CD4-positive, alpha-beta T cell treated with Interleukin-1 beta for 1 hour (primary cell): ENCODE measurements around the gene KCTD2.

Experiments used
- DNase-seq, 2 donors: peaks; one replicate each; pipeline ENCODE4 v3.0.0-alpha.2; 2020 to 2022

KCTD2 gene

DNA sequence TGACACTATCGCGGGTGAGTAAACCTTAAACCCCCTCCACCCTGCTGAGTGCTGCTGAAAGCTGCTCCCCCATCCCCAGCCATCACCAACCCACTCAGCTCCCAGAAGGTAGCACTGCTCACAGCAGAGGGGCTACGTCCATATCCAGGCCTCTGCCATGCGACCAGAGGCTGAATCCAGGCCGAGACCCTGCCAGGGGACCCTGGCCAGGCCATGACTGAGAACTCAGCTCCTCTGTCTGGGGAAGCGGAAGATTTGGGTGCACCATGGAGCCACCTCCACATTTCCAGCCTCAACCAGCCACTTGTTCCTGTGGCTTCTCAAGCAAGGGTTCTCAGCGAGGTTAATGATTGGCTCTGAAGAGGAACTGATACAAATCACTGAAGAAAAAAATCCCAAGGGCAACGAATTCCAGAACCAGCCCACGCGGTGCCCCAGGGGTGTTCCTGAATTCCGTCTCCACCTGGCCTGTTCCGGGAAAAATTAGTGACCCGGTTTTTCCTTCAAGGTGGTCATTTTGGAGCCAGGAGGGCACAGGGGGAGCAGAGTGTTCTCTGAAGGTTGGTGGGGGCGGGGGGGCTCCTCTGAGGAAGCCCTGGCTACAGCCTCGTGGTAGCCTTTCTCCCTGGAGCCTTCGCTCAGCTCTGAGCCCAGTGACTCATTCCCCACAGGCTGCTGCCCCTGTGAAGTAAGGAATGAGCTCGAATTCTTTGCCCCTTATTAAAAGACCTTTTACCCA, 31.4 kb downstream of the KCTD2 start:
- DNase-seq: no peak

GRCh38 chr17:75079023-75079373, 32.0 kb downstream of the KCTD2 start:
- no peak for DNase-seq

DNA sequence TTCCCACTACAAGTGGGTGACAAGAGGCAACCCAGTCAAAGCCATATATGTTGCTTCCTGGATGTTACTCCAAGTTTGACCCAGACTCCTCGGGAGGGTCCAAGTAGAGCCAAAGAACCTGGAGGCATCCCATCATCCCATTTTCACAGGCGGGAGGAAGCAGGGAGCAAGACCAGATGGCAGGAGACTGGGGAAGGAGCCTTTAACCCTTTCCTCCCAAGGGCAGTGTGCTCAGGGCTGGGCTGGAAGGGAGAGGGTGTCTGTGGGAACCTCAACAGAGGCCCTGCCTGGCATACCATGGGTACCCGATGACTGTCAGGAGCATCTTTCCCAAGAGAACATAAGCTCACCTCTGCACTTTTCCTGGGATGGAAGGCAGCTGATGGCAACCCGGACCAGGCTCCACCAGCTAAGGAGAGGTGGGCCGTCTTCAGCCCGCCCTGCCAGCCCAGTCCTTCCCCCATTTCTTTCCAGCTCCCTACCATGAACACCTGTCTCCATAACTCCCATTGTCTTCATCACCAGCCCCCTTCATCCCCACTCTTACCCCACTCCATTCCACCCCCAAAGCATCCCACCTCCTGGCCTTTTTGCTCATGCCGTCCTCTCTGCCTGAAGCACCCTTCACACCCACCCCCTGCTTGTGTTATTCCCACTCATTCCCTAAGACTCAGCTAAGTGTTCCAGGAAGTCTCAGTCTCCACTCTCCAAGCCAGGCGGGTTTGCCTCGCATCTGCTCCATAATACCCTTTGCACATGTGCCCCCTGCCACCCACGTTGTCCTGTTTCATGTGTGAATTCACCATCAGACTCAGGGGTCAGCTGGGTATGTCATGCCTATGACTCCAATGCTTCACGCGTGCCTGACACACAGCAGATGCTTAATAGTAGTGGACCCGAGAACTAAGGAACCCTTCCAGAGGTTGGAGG, 34.9 kb downstream of the KCTD2 start:
- no peak for DNase-seq

GRCh38 chr17:75082683-75083082, 35.7 kb downstream of the KCTD2 start:
- DNase-seq: no peak

DNA sequence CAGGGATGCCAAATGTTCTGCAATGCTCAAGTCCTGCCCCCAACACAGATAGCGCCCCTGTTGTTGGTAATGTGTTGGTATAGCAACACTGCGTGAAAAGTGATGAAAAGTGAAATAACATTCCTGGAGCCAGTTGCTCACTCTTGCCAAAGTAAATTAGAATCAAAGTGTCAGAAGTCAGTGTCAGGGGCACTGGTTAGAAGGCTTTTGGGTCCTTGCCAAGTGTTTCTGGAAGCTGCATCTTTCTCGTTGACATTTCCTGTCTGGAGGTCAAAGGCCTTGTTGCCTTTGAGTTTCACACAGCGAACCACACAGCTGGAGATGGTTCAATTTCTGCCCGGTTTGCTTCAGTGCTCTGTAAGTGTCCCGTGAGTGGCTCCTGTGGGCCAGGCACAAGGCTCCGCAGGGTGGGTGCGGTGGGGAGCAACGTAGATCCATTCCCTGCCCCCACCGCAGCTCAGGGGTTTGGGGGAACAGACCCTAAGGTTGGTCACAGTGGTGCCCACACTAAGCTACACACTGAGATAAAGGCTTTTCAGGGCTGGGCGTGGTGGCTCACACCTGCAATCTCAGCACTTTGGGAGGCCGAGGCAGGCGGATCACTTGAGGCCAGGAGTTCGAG, 37.1 kb downstream of the KCTD2 start:
- no peak for DNase-seq

DNA sequence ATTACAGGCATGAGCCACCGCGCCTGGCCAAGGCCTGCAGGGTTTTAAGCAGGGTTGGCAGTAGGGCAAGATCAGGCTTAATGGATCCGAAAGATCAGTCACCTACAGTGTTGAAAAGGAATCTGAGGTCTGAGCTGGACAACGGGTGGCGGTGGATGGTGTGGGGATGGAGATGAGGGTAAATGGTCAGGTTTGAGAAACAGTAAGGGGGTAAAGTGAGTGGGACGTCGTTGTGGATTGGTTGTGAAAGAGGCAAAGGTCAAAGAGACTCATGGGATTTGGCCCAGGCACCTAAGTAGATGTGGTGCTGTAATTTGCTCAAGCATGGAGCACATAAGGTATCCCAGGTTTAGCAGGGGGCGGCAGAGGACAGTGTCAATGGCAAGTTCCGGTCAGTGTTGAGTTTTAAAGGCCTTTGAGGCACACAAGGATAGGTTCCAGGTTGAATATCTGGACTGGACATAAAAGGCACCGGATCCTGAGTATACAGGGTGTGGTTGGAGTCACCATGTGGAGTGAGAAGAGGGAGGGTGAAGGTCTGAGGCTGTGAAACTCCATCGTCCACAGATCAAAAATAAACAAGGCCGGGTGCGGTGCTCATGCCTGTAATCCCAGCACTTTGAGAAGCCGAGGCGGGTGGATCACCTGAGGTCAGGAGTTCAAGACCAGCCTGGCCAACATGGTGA, 39.6 kb downstream of the KCTD2 start:
- DNase-seq: no peak

DNA sequence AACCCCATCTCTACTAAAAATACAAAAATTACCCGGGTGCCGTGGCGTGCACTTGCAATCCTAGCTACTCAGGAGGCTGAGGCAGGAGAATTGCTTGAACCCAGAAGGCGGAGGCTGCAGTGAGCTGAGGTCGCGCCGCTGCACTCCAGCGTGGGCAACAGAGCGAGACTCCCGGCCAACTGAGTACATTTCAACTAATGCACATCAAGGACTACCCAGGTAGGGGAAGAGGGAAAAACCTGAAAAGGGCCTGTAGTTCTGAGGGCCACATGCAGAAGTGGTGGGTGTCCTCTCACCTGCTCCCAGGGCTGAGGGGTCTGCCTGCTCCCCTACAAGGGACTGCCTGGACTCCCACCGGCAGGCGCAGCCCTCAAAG, 40.1 kb downstream of the KCTD2 start:
- DNase-seq: no peak

DNA sequence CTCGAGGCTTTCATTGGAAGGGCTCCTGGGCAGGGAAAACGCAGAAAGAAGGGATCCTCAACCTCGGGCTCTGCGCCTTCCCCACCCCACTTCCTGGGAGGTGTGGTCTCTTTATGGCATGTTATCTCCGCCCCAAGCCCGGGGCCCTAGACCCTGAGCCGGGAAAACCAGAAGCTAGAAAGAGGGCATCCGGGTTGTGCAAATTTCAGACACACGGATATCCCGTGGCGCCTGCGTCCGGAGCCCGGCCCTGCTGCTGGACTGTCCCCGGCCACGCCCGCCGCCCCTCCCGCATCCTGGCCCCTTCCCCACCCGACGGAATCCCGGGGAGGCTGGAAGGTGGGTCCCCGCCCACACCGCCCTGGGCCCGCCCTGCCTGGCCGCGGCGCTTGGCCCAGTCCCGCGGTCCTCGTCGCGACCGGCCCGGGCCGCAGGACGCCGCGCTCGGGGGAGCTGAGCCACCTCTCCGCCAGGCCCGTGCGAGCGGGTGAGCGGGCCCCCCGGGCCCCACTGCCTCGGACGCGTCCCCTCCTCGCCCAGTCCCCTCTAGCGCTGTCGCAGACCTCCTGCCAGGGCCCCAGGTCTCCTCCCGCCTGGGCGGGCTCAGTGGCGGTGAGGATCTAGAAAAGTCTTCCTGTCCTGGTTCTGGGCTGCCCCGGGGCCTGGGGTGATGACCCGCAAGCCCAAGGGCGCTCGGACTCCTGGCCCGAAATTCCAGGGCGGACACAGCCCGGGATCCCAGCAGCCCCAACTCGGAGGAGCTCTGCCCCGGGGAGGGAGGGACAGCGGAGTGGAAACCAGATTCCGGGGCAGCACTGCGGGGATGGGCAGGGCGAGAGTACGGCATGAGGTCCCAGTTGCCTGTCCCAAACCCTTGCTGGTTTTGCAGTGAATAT, 40.8 kb downstream of the KCTD2 start, which contains the start of gene SLC16A5:
Gene SLC16A5 (plus strand): TSS at position 397 of the 896 bp plus-strand sequence. CDS start 5,683 bp downstream, outside the sequence.
- peak; percentile 42 to 75 for DNase-seq

DNA sequence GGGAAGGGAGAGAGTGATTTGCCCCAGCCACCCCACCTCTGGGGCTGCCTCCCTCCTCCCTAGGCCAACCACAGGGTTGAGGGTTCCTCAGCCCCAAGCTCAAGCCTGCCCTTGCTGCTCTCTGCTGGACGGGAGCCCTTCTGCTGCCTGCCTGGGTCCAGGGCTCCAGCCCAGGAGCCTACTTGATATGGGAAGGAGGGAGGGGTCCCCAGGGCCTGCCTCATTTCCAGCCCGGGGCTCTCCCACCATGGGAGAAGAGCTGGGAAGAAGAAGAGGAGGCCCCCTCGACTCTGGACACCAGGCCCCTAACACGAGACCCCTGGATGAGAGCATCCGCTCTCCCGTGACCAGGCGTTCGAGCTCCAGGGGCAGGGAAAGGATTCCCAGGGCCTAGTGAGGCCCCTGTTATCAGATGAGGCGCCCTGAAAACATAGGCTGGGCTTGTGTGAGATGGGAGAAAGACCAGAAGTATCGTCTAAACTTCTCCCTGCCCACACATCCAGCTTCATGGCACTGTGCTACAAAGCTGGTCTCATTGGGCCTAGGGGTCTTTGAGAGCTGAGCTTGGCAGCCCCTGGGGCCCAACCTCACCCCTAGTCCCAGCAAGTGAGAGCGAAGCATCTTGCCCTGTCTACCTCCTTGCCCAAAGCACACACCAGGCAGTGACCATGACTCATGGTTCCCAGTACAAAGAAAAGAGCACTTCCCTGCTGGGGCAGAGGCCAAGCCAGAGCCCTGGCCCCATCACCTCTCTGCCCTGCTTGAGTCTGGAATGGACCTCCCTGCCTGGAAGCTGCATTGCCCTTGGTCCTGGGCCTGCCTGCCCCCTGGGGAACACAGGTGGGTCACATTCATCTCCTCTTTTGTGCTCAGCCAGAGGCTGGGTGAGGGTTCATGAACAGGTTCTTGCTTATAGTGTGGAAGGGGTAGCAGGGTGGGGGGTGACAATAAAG, 41.7 kb downstream of the KCTD2 start:
- no peak for DNase-seq

DNA sequence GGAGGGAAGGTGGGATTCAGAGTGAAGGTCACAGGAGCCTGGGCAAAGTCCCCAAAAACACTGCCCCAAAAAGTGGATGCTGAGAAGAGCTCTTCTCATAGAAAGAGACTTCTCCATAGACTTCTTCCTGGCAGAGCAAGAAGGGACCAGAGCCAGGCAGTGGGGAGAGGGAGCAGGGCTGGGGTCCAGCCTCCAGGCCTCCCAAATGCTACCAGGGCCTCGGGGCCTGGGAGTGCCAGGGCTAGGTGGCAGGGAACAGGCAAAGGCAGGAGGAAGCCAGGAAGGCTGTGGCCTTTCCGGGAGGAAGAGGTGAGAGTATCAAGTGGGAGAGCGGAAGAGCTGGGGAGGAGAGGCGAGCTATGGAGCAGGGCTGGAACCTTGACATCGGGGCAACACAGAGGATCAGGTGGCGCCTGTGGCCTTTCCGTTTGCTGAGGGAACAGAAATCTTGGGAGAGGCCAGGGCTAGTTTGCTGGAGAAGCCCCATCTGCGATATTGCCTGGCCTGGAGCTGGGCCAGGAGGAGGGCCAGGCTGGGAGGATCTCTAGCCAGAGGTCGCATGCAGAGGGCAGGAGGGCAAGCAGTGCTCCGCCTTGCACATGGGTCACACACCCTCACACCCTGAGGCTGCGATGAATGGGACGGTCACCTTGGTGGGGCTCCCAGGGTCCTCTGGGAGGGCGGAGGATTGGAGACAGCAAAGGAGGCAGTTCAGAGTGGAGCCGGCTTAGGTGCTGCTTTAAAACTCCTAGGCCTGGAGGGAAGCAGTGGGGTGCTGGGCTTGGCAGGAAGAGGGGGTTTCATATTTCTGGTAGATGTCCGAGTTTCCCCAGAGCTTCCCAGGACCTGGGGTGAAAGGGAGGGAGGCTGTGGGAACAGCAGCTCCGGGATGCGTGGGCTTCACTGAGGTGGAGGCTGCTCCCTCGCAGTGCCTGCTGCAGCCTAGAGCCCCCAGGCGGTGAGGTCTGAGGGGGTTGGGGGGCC, 44.1 kb downstream of the KCTD2 start:
- no peak for DNase-seq

DNA sequence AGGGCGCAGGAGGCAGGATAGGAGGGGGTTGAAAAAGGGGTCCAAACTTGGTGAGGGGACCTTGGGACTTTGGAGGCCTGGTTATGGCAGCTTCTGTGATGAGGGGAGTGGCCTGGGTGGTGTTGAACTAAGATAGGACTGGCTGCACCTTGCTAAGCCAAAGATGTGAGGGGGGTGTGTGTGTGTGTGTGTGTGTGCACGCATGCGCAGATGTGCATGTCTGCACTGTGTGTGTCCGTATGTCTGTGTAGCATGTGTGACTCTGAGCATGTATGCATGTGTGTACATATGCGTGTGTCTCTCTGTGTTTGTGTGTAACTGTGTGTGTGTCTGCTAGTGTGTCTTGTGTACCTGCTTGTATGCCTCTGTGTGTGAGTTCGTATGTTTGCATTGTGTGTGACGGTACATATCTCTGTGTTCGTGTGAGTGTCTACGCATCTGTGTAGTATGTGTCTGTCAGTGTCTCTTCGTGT, 44.9 kb downstream of the KCTD2 start:
- no peak for DNase-seq

GRCh38 chr17:75093548-75094158, 46.6 kb downstream of the KCTD2 start:
- DNase-seq: no peak

DNA sequence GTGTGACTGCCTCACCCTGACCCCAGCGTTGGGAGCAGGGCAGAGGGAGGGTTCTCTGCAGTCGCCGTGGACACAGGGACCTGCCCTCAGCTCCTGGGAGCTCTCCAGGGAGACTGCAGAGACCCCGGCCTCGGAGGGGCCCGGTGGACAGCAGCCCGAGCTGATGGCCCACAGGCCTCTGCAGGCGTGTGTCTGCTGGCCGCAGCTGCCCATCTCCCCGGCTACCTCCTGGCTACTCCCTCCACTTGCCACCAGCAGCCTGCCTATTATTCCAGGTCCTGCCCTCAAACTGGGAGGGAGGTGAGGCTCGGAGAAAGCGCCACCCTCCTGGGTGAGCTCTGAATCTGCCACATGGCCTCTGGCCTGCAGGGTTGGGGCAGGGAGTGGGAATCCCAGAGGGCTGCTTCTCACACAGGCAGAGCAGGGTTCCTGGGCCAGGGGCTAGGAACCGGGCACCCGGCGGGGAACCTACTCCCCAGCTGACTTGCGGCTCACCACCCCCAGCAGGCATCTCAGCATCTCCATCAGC, 47.9 kb downstream of the KCTD2 start:
- DNase-seq: no peak

DNA sequence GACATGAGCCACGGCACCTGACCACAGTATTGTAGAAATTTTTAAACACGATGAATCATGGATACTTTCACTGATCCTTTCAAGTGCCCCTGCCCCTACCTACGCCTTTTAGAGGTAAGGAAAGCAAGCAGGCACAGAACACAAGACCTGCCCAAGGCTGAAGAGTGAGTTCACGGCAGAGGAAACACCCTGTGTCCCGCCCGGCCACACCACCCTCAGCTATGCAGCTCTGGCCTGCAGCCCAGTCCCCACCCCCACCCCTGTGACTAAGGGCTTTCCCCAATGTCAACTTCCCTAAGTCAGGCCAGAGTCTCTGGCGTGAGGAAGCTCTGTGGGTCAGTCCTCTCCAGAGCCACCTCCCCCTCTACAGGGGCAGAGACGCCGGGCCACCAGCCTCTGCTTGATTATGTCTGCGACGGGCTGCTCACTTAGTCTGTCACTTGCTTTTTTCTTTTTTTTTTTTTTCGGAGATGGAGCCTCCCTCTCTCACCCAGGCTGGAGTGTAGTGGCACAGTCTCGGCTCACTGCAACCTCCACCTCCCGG, 49.1 kb downstream of the KCTD2 start:
- DNase-seq: peak in 1 of 2 donors; percentile 67

DNA sequence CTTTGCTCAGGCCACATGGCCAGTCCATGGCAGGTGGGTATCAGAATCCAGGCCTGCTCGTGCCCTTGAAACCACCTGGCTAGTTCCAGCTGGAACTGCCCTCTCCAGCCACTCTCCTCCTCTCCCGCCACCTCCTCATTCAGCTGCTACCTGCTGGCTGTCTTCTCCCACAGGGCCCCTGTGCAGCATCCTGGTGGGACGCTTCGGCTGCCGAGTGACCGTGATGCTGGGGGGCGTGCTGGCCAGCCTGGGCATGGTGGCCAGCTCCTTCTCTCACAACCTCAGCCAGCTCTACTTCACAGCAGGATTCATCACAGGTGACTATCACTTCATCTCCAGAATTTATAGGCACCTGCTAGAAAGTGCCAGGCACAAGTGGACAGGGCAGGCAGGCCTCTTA, 50.8 kb downstream of the KCTD2 start:
- no peak for DNase-seq

- DNase-seq: no peak
These were observed 51.8 kb downstream of the KCTD2 start for GRCh38 chr17:75098861-75099260.

DNA sequence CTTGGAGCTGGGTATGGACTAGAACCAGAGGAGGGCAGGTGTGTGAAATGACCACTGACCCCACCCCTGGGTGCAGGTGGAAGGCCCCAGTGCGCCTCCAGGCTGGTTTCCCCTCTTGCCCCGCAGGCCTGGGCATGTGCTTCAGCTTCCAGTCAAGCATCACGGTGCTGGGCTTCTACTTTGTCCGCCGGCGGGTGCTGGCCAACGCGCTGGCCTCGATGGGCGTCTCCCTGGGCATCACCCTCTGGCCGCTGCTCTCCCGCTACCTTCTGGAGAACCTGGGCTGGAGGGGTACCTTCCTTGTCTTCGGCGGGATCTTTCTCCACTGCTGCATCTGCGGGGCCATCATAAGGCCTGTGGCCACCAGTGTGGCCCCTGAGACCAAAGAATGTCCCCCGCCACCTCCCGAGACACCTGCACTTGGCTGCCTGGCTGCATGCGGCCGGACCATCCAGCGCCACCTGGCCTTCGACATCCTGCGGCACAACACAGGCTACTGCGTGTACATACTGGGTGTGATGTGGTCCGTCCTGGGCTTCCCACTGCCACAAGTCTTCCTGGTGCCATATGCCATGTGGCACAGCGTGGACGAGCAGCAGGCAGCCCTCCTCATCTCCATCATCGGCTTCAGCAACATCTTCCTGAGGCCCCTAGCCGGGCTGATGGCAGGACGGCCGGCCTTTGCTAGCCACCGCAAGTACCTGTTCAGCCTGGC, 53.0 kb downstream of the KCTD2 start:
- DNase-seq: no peak
